SK-N-SH (cell line): Measurements from ENCODE around the gene PGRMC2.
"Not testable (repeated sequence)": the region's sequence is repeated elsewhere in the genome, so short reads cannot be mapped to it uniquely, and the experiment has no call there.

Experiments
- CTCF ChIP-seq: fragments of 200-600 bp; sonication (generic); IDR thresholded peaks from 2 replicates; pipeline ENCODE4 v1.6.1; 2017; ENCODE audit warnings: antibody characterized with exemption, mild to moderate bottlenecking, moderate library complexity
- EZH2phosphoT487 ChIP-seq: fragments of 200-600 bp; sonication (generic); IDR thresholded peaks from 2 replicates; pipeline ENCODE4 v1.6.1; 2017; ENCODE audit warnings: low read depth, mixed run types, mild to moderate bottlenecking, antibody characterized with exemption, moderate library complexity, borderline replicate concordance
- GABPA ChIP-seq: IDR thresholded peaks from 2 replicates; pipeline ENCODE4 v1.4.0; 2012; ENCODE audit warnings: low read depth, mild to moderate bottlenecking
- NRF1 ChIP-seq: IDR thresholded peaks from 2 replicates; pipeline ENCODE4 v1.6.1; 2012; ENCODE audit warnings: low read depth, mild to moderate bottlenecking, low read length
- POLR2AphosphoS5 ChIP-seq: IDR thresholded peaks from 2 replicates; pipeline ENCODE4 v1.6.1; 2012; ENCODE audit warnings: low read depth, low read length
- RXRA ChIP-seq: IDR thresholded peaks from 2 replicates; pipeline ENCODE4 v1.4.0; 2012; ENCODE audit warnings: low read depth, mild to moderate bottlenecking, borderline replicate concordance
- YY1 ChIP-seq: IDR thresholded peaks from 2 replicates; pipeline ENCODE4 v1.4.0; 2012; ENCODE audit warnings: low read depth, mild to moderate bottlenecking

GRCh38 chr4:128259889-128260288 lies 27.7 kb downstream of the PGRMC2 start:
- not testable (repeated sequence) for TF ChIP-seq YY1, NRF1, CTCF, EZH2phosphoT487, RXRA, GABPA, POLR2AphosphoS5
